Measurements from ENCODE around the gene TRAK2. TPM values are rescaled to one million over a fixed set of nuclear protein-coding genes. Genes with fewer than 3 reads are reported as not detected.

TRAK2 gene
- total and polyA plus RNA-seq, 2 of the 8 experiments (the other 6 are each of a cell fraction or from before 2014, with no cell fraction given) = 4.5 to 15.7 TPM

- Histone ChIP-seq H2BK120ac (replicated peaks; ENCODE audit: low read depth, low read length) (no peak overlapping the region), H3K56ac (replicated peaks; ENCODE audit: insufficient read length, low read depth, low read length) (no peak overlapping the region), H2BK15ac (ENCODE audit: low read length) (no peak overlapping the region), H3K27me3 (replicated peaks in 1 of 4; ENCODE audit: control insufficient read depth in 3 of 4, extremely low read depth in 1 of 4, insufficient read depth in 3 of 4, low read length in 3 of 4) (no peaks in the 10 kb centered on the region), H2BK5ac (ENCODE audit: low read depth, low read length) (no peak overlapping the region), H3K4me1 (replicated peaks in 1 of 4; ENCODE audit: control insufficient read depth in 3 of 4, insufficient read depth in 4 of 4, low read length in 3 of 4) (no peaks in the 10 kb centered on the region; a peak in 1 of 7 replicates), H3K23me2 (ENCODE audit: low read depth, low read length) (no peaks in the 10 kb centered on the region), H4K8ac (ENCODE audit: extremely low read depth, insufficient read depth, low read length) (no peak overlapping the region), H3K4me2 (ENCODE audit: insufficient read depth in 1 of 2, low read depth in 2 of 2, low read length in 2 of 2) (no peak overlapping the region), H3K9ac (replicated peaks in 1 of 4; ENCODE audit: extremely low read depth in 1 of 4, low read depth in 3 of 4, low read length in 3 of 4) (no peak overlapping the region), H3K23ac (ENCODE audit: insufficient read length) (no peak overlapping the region), H2AFZ (ENCODE audit: low read length) (no peak overlapping the region), H4K5ac (ENCODE audit: insufficient read length, low read depth, low read length) (no peak overlapping the region), H3K79me1 (ENCODE audit: low read depth, low read length) (no peaks in the 10 kb centered on the region), H2BK12ac (ENCODE audit: low read depth, low read length) (no peak overlapping the region), H4K91ac (replicated peaks; ENCODE audit: insufficient read length, low read length) (no peak overlapping the region), H2BK20ac (ENCODE audit: low read length) (no peak overlapping the region), H3K14ac (ENCODE audit: insufficient read length) (no peak overlapping the region), H3K4ac (replicated peaks; ENCODE audit: insufficient read length, low read depth, low read length) (no peak overlapping the region), H3K27ac (ENCODE audit: low read depth, low read length) (no peak overlapping the region), H3K36me3 (ENCODE audit: control insufficient read depth in 2 of 4, insufficient read depth in 4 of 4, low read length in 3 of 4) (no peaks in the 10 kb centered on the region), H2AK5ac (ENCODE audit: low read depth, low read length) (no peak overlapping the region), H3K4me3 (ENCODE audit: extremely low read depth in 1 of 4, insufficient read depth in 2 of 4, low read depth in 3 of 4, low read length in 4 of 4) (no peak overlapping the region), H3K18ac (ENCODE audit: extremely low read depth, low read length) (no peak overlapping the region), H4K20me1 (replicated peaks in 1 of 2; ENCODE audit: control insufficient read depth in 1 of 2, insufficient read depth in 2 of 2, low read length in 2 of 2) (peaks cover 0 to 1% of the 10 kb centered on the region in 2 experiments), H3K9me3 (ENCODE audit: insufficient read depth in 2 of 2, low read depth in 1 of 2, low read length in 1 of 2) (no peaks in the 10 kb centered on the region), H3K79me2 (ENCODE audit: control insufficient read depth in 1 of 2, insufficient read depth in 2 of 2, low read length in 2 of 2) (no peaks in the 10 kb centered on the region)
- ChIA-PET CTCF (ENCODE audit: partially characterized antibody) (no interaction called here), POLR2A (ENCODE audit: partially characterized antibody) (no interaction called here)
- WGBS, 2 experiments (ENCODE audit: extremely low coverage in 1 of 2, insufficient coverage in 1 of 2, insufficient read length in 1 of 2, insufficient replicate concordance in 2 of 2, low coverage in 1 of 2, low lambda C conversion rate in 2 of 2, missing lambda C conversion rate in 1 of 2) = 78% methylated on average over 3 of the region's 3 CpGs; no CpG with 5 or more reads in 1 of the 2 experiments
- no peak for FAIRE-seq
- TF ChIP-seq MAX (IDR thresholded peaks at IDR 0.05) = no peak
- TF ChIP-seq USF2 (IDR thresholded peaks at IDR 0.05; ENCODE audit: low read length) = no peak
- peak; percentile 23 to 24; a peak in 3 of 4 replicates for TF ChIP-seq RAD21 (IDR thresholded peaks at IDR 0.05 in 1 of 2, conservative IDR thresholded peaks at IDR 0.05 in 1 of 2; ENCODE audit: low read depth in 2 of 2, low read length in 2 of 2)
- DNase-seq (ENCODE audit: low read depth in 1 of 2, low spot score in 2 of 2) = no peak
Observed at GRCh38 chr2:201419057-201419635, 32.1 kb downstream of the TRAK2 start.

Data from H1 (cell line).